ENCODE measurements around the gene ZNF684.
"Not testable (repeated sequence)": the region's sequence is repeated elsewhere in the genome, so short reads cannot be mapped to it uniquely, and the experiment has no call there.

The ZNF684 gene

DNA sequence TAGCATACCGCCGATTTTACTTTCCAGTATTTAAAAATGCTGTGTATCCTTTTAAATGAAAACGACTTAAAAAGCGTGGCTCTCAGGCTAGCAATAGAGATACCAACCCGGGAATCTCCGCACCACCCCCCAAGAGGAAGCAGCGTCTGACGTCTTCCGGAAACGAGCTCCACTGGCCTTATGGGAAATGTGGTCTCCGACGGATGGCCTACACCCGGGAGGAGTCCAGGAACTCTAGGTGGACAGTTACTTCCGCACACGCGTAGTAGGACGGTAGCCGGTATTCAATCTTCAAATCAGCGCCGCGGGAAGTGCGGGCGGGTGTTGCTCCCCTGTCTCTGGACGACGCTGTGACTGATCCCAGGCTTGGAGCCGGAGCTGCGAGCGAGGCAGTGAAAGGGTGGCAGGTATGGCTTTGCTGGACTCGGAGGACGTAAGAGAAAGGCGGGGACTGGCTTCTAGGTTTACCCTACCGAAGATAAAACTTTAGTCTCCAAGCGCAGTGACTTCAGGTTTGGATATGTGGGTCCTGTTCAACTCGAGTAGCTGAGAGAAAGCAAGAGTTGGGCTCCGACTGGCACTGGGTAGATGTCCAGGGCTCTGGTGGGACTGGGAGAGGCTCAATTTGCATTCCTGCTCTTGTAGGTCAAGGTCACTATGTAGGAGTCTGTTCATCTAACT, at the start of gene ZNF684:
Gene ZNF684, plus strand, starts transcription at position 257 of the 681 bp plus-strand sequence. CDS start 1,530 bp downstream, outside the sequence.
- peak; percentile 85 for DNase-seq

DNA sequence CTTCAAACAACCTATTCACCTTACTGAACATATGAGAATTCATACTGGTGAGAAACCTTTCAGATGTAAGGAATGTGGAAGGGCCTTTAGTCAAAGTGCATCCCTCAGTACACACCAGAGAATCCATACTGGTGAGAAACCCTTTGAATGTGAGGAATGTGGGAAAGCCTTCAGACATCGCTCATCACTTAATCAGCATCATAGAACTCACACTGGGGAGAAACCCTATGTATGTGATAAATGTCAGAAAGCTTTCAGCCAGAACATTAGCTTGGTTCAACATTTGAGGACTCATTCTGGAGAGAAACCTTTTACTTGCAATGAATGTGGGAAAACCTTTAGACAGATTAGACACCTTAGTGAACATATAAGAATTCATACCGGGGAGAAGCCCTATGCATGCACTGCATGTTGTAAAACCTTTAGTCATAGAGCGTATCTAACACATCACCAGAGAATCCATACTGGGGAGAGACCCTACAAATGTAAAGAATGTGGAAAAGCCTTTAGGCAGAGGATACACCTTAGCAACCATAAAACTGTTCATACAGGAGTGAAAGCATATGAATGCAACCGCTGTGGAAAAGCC, 36.0 kb upstream of the ZNF684 start:
- DNase-seq, result no peak

GRCh38 chr1:40502651-40503050, 28.8 kb upstream of the ZNF684 start:
- DNase-seq, result not testable (repeated sequence)

GRCh38 chr1:40507973-40508372, 23.5 kb upstream of the ZNF684 start:
- DNase-seq, result no peak

GRCh38 chr1:40508375-40509341, 22.8 kb upstream of the ZNF684 start, which contains the start of gene EXO5:
EXO5 (plus strand) TSS chr1:40508767; CDS start chr1:40514545, 5,778 bp downstream.
- peak; percentile 75 for DNase-seq

- DNase-seq, result no peak
Observed at GRCh38 chr1:40519517-40519916, 11.9 kb upstream of the ZNF684 start.

GRCh38 chr1:40530735-40531380, 579 bp upstream of the ZNF684 start:
- peak; percentile 2 for DNase-seq

GRCh38 chr1:40532062-40532389, 589 bp downstream of the ZNF684 start:
- no peak for DNase-seq

GRCh38 chr1:40532844-40533424, 1.5 kb downstream of the ZNF684 start:
- peak; percentile 12 for DNase-seq

- no peak for DNase-seq
Observed at GRCh38 chr1:40534589-40534988, 3.2 kb downstream of the ZNF684 start.

- no peak for DNase-seq
Observed at GRCh38 chr1:40535732-40536131, 4.3 kb downstream of the ZNF684 start.

DNA sequence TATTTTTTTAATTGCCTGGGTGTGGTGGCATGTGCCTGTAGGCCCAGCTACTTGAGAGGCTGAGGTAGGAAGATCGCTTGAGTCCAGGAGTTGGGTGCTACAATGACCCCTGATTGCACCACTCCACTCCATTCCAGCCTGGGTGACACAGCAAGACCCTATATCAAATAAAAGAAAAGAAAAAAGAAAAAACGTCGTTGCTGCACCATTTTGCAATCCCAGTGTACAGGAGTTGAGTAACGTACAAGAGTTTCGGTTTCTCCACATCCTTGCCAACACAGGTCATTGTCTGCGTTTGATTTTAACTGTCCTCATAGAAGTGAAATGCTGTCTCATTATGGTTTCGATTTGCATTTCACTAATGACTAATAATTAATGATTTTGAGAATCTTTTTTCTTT, 7.9 kb downstream of the ZNF684 start:
- DNase-seq, result no peak

DNA sequence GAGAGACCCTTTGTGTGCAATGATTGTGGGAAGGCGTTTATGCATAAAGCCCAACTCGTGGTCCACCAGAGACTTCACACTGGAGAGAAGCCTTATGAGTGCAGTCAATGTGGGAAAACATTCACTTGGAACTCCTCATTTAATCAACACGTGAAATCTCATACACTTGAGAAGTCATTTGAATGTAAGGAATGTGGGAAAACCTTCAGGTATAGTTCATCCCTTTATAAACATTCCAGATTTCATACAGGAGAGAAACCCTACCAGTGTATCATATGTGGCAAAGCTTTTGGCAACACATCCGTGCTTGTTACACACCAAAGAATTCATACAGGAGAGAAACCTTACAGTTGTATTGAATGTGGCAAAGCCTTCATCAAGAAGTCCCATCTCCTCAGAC, 15.5 kb downstream of the ZNF684 start:
- no peak for DNase-seq

DNA sequence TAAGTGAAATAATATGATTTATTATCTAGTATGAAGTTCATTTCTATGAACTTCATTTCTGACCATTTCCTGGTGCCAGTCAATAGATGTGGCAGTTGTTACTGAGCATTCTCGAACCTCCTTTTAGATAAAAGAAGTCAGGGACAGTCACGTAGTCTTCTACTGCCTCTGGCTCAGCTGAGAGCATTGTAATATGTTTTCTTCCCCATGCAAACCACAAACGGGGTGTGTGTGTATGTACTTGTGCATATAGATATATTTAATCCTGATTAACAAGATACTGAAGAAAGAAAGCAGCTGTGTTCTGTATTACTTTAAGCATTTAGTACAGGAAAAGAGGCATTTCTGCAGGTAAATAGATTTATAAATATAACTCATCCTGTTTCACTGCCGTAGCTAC, 21.6 kb downstream of the ZNF684 start:
- no peak for DNase-seq

DNA sequence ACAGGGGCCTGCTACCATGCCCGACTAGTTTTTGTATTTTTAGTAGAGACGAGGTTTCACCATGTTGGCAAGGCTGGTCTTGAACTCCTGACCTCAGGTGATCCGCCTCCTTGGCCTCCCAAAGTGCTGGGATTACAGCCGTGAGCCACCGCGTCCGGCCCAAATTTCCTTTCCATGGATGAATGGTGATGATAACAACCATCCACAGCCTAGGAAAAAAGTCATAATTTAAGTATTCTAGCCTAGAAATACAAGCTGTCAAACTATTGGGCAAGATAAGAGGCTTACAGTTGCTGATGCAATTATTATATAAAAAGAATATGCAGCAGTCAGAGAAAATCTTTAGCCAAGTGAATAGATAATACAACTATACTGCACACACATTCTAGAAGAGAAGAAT, 23.4 kb downstream of the ZNF684 start:
- DNase-seq, result not testable (repeated sequence)

DNA sequence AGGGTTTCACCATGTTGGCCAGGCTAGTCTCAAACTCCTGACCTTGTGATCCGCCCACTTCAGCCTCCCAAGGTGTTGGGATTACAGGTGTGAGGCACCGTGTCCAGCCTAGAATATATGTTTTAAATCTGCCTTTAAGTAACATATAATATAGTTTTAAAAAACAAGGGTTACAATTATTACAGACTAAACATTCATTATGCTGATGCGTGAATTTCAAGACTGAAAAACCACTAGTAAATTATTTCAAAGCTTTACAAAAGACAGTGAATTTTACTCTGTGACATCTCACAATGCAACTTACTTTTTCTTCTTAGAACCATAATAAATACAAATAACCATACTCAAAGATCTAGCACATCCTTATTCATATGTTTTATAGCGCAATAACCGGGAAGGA, 24.7 kb downstream of the ZNF684 start:
- no peak for DNase-seq

DNA sequence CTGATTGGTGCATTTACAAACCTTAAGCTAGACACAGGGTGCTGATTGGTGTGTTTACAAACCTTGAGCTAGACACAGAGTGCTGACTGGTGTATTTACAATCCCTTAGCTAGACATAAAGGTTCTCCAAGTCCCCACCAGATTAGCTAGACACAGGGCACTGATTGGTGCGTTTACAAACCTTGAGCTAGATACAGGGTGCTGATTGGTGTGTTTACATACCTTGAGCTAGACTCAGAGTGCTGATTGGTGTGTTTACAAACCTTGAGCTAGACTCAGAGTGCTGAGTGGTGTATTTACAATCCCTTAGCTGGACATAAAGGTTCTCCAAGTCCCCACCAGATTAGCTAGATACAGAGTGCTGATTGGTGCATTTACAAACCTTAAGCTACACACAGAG, 26.8 kb downstream of the ZNF684 start:
- not testable (repeated sequence) for DNase-seq

DNA sequence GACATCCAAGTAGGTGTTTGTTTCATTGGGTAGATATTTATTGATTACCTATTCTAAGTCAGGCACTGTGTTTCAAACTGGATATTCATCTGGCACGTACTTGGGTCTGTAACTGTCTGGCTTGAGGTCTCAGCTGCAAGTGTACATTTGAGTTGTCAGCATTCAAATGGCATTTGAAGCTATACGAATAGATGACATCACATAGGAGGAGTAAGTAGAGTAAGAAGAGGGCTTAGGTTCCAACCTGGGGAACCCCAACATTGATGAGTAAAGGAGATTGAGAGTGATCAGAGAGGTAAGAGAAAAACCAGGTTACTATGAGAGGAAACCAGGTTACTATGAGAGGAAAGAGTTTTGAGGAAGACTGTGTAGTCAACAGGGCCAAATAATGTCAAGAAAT, 30.7 kb downstream of the ZNF684 start:
- no peak for DNase-seq

DNA sequence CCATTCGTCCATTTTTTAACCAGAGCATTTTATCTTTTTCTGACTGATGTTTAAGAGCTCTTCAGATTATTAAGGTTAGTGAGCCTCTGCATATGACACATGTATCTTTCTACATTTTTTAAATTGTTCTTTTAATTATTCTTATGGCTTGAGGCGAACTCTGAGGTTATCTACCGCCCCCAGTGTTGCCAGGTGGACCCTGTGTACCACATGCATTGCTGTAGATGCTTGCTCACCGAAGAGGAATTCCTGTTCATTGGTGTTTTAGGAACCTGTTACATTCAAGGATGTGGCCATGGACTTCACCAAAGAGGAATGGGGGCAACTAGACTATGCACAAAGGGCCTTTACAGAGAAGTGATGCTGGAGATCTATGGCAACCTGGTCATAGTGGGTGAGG, 31.8 kb downstream of the ZNF684 start:
- DNase-seq, result no peak

GRCh38 chr1:40564506-40564905, 33.1 kb downstream of the ZNF684 start:
- DNase-seq, result no peak

DNA sequence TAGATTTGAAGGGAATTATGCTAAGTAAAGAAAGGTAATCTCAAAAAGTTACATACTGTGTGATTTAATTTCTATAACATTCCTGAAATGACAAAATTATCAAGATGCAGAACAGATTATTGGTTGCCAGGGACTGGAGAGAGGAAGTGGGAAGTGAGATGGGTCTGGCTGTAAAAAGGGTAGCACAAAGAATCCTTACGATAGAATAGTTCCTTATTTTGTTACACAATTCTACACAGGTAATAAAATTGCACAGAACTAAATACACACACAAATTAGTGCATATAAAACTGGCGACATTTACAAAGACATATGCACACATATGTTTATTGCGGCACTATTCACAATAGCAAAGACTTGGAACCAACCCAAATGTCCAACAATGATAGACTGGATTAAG, 33.5 kb downstream of the ZNF684 start:
- no peak for DNase-seq

DNA sequence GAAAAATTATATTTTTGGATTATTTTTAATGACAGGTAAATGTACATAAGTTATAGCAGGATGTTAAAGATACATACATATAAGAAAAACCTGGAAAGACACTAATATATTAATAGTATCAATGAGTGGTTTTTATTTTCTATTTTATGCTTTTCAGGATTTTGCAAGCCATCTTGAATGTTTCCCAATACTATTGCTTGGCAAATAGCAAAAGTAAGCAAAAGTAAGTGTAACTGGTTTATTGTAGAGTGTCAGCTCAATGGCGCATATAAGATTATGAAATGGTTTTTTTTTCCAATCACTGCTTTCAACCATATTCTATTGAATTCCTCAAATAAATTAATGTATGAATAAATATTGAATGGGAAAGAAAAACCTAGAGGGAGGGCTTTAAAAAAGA, 36.4 kb downstream of the ZNF684 start:
- DNase-seq, result no peak

DNA sequence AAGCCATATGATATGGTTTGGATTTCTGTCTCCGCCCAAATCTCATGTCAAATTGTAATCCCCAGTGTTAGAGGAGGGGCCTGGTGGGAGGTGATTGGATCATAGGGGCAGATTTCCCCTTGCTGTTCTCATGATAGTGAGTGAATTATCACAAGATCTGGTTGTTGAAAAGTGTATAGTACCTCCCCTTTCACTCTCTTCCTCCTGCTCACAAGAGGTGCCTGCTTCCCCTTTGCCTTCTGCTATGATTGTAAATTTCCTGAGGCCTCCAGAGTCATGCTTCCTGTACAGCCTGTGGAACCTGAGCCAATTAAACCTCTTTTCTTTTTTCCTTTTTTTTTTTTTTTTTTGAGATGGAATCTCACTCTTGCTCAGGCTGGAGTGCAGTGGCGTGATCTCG, 43.4 kb downstream of the ZNF684 start:
- DNase-seq, result not testable (repeated sequence)
